Activated CD8-positive, alpha-beta memory T cell treated with anti-CD3 and anti-CD28 coated beads for 1 hour (primary cell): Measurements from ENCODE around the gene TANGO6.

Experiments used
- DNase-seq, 2 donors: peaks; one replicate each; pipeline ENCODE4 v3.0.0-alpha.2; 2020; ENCODE audit warnings: low read depth in 1 of 2; ENCODE audit errors: extremely low read depth in 1 of 2

The TANGO6 gene

DNA sequence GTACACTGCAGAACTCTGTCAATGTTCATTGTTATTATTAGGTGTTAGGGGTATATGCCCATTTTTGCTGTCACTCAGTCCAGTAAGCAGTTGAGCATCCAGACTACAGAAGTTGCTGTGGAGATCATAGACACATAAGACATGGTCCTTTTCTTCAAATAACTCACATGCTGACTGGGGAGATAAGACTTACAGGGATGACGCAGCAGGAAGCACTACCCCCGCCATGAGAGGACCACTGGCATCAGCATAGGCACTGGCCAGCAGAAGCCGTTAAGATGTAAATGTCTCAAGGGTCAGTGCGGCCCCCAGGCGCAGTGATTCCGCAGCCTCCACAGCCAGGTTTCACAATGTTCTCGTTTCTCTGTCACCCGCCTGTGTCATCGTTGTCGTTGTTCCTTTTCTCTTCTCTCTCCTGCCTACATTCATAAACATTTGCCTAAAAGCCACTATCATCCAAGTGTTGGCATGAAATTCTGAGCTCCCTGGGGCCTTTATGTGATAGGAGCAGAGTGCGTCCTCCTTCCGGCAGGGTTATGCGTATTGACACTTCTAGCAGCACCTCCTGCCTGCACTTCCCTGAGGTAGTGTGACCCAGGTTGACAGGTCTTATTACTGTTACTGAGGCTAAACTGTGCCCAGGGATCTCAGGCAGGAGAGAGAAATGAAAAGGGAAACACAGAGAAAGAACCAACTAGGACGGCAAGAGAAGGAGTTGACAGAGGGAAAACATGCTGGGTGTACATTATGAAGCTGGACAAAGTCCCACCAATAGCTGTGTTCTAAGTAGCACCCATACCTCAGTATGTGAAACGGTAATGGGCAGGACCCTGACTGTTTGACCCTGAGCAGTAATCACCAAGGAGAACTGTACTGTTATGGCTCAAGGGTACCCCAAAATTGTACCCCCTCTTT lies 17.9 kb downstream of the TANGO6 start:
- no peak for DNase-seq

DNA sequence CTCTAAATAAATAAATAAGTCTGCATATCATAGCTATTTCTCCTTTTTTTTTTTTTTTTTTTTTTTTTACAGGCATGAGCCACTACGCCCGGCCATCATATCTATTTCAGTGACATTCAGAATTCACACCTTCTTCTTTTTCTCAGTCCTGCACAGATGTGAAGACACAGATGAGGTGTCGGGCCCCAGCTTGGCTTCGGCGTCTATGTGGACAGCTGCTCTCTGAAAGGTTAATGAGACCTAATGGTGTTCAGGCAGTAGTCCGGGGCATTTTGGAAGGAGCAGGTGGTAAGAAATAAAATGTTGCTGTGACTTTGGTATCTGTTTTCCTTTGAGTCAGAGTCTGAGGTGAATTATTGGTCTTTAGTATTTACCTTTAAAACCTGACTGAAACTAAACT lies 23.6 kb downstream of the TANGO6 start:
- no peak for DNase-seq

DNA sequence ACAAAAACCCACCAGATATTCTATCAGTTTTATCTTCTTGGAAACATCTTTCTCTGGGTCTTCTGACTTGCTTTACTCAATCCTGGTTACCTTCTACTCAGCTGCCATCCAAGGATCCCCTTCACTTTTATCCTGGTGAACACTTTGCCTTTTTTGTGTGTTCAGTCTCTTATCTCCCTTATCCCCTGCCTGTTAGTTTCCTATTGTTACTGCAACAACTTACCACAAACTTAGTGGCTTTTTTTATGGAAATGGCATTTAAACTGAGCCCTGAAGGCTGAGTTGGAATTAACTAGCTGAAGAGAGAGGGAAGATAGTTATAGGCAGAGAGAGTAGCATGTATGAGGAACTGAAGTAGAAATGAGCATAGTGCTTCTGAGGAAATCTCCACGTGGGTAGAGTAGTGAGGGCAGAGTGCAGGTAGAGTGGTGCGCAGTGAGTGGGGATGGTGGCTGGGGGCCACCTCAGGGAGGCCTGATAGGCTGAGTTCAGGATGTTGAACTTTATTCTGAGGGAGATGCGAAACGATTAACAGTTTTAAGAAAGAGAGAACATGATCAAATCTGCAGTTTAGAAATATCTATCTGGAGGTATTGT lies 26.3 kb downstream of the TANGO6 start:
- DNase-seq, result no peak

DNA sequence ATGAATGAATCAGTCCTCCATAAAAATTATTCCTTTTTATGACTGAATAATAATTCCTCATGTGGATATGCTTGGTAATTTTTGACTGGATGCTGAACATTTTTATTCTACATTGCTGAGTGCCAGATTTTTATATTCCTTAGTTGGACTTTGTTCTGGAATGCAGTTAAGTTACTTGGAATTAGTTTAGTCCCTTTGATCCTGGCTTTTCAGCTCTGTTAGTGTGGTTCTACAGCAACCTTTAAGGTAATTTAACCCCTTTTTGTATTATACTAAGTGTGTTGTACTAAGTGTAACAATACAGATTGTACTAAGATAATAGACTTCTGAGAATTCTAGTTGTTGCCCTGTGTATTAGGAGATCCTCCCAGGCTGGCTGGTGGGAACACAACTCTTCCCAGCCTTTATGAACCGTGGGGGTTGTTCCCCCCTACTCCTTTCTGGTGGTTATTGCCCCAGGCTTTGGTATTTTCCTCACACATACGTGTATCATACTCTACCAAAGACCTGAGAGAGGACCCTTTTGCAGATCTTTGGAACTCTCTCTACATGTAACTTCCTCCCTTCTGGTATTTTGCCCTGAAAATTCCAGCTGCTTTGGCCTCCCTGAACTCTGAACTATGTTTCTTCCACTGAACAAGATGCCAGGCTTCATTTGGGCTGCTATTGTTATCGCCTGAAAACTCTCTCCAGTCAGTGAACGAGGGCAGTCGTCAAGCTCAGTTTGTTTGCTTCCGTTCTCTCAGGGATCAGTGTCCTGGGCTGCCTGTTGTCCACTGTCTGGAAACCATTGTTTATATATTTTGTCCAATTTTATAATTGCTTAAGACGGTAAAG lies 30.5 kb downstream of the TANGO6 start:
- DNase-seq, result no peak

DNA sequence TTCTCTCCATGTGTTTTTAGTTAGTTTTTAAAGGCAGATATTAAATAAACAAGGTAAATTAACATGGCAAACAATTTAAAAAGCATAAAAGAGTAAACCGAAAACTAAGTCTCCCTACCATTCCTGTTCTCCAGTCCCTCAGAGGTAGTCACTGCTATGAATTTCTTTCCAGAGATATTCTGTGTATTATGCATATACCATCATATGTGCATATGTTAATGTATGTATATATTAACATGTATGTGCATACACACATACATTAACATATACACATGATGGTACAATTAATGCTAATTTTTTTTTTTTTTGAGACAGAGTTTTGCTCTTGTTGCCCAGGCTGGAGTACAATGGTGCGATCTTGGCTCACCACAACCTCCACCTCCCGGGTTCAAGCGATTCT lies 32.5 kb downstream of the TANGO6 start:
- no peak for DNase-seq

DNA sequence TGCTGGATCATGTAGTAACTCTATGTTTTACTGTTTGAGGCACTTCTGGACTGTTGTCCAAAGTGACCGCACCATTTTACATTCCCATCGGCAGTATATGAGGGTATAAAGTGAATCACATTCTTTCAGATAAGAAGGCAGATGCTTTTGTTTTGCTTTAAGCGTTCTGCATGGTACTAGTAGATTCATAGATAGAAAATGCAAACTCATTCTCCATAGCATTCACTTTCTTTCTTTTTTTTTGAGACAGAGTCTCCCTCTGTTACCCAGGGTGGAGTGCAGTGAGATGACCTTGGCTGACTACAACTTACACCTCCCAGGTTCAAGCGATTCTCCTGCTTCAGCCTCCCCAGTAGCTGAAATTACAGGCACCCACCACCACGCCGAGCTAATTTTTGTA lies 40.4 kb downstream of the TANGO6 start:
- DNase-seq, result no peak

DNA sequence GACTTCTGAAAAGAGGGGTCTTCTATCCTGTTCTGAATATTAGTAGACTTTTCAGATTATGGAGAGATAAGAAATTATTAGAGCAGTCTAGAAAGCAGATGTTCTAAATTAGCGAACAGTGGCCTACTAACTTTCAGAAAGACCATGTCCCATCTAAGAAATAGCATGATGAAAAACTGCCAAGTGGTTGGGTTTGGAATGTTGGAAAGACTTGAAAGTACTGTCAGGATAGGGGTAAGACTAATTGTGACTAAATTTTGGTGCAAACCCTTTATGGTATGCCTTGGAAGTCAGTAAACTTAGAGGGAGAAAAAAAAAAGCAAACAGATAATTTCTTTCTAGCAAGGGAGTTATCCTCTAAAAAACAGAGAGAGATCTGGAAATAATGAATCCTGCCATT lies 41.1 kb downstream of the TANGO6 start:
- no peak for DNase-seq

DNA sequence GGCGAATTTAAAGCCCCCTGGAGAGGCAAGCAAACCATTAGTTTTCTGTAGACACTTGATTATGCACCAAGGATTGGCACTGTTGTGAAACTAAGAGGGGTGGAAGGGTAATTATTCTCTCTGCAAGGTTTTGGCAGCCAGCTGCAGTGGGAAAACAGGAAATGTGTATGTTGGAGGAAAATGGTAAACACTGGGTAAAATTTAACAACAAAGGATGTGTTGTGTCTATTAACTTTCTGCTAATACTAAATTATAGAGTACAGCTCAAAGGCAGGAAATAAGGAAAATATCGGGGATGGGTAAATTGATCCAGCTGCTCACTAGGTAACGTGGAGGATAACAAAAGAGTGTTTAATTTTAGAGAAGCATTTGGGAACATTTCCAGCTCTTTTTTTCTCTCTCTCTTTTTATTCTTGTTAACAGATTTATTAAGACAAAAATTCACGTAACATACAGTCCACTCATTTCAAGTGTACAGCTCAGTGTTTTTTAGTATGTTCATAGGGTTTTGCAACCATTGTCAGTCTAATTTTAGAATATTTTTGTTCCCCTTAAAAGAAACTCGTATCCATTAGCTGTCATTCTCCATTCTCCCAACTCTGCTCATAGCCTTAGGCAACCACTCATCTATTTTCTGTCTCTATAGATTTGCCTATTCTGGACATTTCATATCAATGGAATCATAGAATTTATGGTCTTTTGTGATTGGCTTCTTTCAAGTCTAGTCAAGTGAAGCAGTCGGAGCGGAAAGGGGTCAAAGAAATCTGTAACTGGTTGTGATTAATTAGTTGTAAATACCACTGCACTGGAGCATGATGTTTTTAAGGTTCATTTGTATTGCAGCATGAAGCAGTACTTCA lies 41.8 kb downstream of the TANGO6 start:
- DNase-seq, result no peak

DNA sequence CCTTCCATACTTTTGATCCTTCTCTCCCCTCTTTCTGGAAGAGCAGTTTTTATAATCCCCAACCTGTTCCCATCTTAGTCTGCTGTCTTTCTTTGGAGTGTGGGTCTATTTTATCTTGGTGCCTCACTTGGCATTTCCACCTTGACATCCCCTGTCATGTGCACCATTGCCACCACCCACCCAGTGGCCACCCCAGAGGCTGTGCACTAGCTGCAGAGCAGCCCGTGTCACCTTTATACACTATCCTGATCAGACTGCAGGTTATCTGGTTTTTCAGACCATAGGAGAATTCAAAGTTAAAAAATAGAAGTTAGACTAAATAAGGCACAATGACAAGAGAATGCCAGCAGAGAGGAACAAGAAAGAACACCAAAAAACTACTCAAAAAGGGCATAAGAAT lies 43.8 kb downstream of the TANGO6 start:
- no peak for DNase-seq

DNA sequence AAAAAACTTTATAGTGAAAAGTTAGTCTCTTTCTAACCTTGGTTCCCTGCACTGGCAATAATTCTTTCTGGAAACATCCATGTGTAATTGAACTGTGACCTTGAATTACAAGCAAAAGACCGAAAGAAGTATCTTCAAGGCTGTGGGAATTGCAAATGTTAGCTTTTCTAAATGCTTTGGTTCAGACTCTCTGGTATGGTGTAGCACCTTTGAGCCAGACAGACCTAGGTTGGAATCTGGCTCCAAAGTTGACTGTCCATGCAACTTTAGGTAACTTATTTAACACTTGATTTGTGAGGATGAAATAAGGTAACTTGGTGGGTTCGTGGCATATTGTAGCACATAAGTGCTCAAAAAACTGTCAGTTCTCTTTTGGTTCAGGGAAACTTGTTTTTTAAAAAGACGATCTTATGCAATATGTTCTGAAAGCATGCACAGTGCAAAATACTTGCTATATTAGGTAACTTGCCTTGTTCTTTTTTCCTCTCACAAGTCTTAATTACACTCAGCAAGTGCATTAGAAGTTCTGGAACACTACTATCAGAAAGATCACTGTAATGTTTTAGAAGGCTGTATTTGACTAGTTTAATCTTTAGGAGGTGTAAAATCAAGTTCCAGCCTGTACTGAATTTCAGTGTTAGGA lies 46.3 kb downstream of the TANGO6 start:
- no peak for DNase-seq

DNA sequence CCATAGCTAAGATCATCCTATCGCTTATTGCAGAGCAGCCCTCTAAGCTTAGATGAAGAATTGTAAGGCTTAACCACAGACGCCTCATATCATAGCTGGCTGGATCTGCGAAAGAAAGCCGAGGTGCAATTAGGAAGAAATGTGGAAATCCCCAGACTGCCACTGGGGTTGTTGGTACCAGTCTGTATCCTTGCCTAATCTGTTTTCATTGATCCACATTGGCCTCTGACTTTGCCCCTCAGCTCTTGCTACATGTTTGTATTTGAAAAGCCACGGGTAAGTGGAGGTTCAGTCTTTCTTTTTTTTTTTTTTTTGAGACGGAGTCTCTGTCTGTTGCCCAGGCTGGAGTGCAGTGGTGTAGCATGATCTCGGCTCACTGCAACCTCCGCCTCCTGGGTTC lies 48.9 kb downstream of the TANGO6 start:
- no peak for DNase-seq

DNA sequence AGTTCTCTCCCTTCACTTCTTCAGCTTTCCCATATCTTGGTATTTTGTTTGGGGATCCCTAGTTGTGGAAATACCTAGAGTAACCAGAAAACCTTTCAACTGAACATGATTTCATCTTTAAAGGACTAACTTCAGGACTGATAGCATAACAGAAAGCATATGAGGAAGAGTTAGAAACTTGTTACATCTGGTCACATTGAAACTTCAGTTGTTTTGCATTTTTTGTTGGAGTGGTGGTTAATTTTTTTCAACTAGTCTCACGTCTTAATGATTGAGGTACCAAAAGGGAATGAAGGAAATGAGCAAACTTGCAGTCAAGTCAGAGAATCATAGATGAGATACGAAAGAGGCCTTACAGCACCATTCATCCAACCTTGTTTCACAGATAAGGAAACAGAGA lies 49.6 kb downstream of the TANGO6 start:
- DNase-seq, result no peak

DNA sequence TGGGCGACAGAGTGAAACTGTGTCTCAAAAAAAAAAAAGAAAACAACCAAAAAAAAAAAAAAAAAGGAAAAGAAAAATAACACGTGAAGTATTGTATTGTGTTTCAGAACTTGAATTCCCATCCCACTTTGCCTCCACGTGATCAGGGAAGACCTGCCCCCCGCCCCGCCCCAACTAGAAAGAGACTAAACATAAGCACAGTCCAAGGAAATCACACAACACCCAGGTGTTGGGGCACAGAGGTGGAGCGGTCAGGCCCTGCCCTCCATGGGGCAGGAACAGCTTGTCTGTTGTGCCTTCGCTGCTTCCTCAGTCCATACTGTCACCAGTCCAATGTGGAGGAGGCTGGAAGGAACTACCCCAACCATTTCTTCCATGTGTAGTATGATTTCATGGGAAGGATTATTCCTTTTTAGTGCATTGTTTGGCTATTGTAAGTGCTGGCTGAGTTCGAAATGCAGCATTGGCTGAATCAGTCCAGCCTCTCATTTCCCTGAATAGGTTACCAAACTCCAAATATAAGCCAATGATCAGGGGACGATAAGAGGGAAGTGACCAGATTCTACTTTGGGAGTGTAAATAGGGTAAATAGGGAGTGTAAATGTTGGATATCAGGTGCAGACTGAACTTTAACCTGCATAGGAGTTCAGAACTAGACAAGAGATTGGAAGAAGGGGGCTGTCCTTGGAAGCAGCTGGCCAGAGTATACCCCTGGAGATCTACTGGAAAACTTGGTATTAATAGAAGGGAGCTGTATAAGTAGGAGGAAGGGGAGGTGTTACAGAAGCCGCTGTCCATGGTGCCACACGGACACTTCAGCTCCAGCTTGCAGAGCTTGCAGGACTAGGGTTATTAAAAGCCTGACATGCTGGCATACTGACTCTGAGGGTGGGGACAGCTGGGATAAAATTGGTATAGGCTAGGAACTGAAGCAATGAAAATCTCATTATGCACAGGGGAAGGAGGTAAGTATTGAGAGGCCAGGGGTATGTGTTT lies 50.7 kb downstream of the TANGO6 start:
- DNase-seq, result no peak

DNA sequence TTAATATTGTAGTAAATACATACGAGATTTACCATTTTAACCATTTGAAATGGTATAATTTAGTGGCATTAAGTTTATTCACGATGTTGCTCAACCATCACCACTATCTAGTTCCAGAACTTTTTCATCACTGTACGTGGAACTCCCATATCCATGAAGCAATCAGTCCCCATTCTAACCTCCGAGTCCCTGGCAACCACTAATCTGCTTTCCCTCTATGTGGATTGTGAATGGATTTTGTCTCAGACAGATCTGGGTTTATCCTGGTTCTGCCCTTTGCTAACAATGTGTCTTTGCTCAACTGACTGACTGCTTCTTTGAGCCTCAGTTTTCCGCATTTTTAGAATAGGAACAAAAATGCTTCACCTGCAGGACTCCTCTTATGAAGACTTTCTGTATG lies 51.4 kb downstream of the TANGO6 start:
- DNase-seq, result no peak

DNA sequence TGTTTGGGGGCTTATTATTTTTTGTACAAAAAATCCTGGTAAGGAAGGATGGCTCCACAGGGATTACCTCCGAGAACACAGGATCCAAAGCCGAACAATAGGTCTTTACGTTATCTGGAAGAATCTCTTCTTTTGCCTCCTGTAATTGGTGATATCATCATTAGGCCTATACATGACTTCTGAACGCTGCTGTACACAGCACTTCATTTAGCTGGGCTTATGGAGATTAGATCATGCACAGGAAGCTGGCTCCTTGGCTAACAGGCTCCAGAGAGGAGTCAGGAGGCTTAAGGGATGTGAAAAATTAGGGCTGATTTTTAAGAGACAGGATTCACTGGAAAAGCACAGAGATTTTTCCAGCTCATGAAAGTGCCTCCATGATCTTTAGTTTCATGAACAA lies 54.7 kb downstream of the TANGO6 start:
- DNase-seq, result no peak

DNA sequence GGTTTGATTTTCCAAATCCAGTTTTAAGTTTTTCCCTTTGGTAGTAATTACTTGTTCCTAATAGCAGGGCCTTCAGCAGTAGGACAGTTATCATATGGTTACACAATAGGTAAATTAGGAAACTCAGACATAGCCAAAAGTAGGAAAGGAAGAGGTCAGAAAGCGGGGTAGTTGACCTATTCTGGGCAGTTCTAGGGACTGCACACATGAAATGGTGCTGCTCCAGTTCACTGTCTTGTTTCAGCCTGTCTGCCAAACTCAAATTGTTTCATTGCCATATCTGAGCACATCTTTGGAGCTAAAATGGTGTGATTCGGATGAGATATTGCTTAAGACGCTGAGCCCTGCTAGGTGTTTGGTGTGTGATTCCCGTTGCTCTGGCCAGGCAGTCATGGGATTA lies 56.7 kb downstream of the TANGO6 start:
- no peak for DNase-seq

DNA sequence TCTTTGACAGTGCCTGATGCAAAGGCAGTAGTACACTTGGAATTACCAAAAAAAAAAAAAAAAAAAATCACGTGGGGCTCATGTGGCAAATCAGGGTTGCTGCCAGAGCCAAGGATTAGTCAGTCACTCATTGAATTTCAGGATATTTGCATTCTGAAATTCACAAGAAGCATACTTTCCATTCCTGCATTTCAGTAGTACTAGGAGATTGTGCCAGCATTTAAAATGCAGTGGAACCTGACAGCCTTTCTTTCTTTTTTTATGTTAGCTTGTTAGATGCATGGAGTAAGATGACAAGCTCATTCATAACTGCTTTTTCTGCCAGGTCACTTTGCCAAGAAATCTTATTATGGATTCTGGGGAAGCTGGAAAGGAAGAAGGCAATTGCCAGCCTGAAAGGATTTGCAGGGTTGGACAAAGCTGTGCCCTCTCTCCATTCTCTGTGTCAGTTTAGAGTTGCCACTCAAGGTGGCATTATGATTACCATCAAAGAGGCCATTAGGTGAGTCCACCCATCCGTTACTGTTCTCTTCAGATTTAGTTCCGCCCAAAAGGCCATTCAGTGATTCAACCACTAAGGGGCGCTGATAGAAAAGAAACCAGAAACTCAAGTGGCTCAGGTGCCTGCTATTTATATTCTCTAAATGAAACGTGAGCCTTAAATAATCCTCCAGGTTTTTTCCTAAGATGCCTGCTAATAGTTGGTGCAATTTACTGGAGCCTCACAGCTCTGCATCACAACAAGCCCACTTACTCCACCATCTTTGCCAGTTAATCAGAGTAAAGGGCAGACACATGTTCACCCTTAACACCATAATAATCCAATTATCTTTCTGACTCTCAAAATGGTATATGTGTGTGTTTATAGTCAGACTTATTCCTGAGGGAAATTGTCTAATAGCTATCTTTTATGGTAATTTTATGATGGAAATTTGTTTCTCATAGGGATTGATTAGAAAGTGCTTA lies 59.0 kb downstream of the TANGO6 start:
- DNase-seq, result no peak

DNA sequence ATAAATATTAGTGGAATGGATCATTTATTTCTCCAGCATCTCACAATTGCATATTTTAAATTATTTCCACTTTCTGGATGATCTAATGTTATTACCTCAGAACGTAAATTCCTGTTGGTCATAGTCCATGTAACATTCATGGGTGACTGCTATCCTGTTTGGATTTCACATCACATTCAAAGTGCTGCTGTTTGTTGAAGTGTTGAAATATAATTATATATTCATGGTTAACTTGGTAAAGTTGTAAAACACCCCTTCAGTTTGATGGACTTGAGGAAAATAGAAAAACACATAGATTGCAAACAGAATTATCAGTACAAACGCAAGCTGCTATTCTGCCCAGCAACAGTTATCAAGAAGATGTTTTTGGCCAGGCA lies 59.6 kb downstream of the TANGO6 start:
- no peak for DNase-seq
